Neutrophil (primary cell): ENCODE results near the gene ZNF574.

Experiments
- H3K27ac ChIP-seq: fragments of 200-600 bp; sonication (generic); 2 replicates; pipeline ENCODE4 v1.5.1; 2016; ENCODE audit warnings: mild to moderate bottlenecking, moderate library complexity
- H3K27me3 ChIP-seq: fragments of 200-600 bp; sonication (generic); 2 replicates; pipeline ENCODE4 v1.6.0; 2016; ENCODE audit warnings: mild to moderate bottlenecking
- H3K36me3 ChIP-seq: fragments of 200-600 bp; sonication (generic); 2 replicates; pipeline ENCODE4 v1.5.1; 2017
- H3K4me1 ChIP-seq, 2 experiments: fragments of 200-600 bp in 1 of 2; sonication (generic) in 1 of 2; 1 replicate in 1 of 2; 2 replicates in 1 of 2; pipeline versions ENCODE4 v1.5.1 to v1.6.1; 2013 to 2016; ENCODE audit warnings: low read depth in 1 of 2, low read length in 1 of 2, mild to moderate bottlenecking in 1 of 2, moderate library complexity in 1 of 2; ENCODE audit not compliant: control insufficient read depth in 1 of 2, insufficient read depth in 1 of 2
- H3K4me3 ChIP-seq, 2 experiments: fragments of 200-600 bp in 1 of 2; sonication (generic) in 1 of 2; 1 replicate in 1 of 2; 2 replicates in 1 of 2; pipeline ENCODE4 v1.5.1; 2013 to 2016; ENCODE audit warnings: low read depth in 1 of 2, low read length in 1 of 2, mild to moderate bottlenecking in 1 of 2, moderate library complexity in 1 of 2
- H3K9me3 ChIP-seq: fragments of 200-600 bp; sonication (generic); 2 replicates; pipeline ENCODE4 v1.5.1; 2016
- CTCF ChIP-seq: fragments of 200-600 bp; sonication (generic); IDR thresholded peaks from 2 replicates; pipeline ENCODE4 v1.5.1; 2016; ENCODE audit warnings: antibody characterized with exemption

ZNF574 gene

GRCh38 chr19:42115705-42116104 lies 39.7 kb downstream of the ZNF574 start:
- Histone ChIP-seq H3K4me3 (no peak overlapping the region), H3K27me3 (no peaks in the 10 kb centered on the region), H3K4me1 (peaks cover 0 to under 1% of the 10 kb centered on the region in 2 experiments), H3K9me3 (no peaks in the 10 kb centered on the region), H3K36me3 (no peaks in the 10 kb centered on the region), H3K27ac (no peak overlapping the region)
- no peak for TF ChIP-seq CTCF

- Histone ChIP-seq H3K27ac (no peak overlapping the region), H3K9me3 (no peaks in the 10 kb centered on the region), H3K4me3 (no peak overlapping the region), H3K27me3 (peaks cover under 1% of the 10 kb centered on the region), H3K36me3 (no peaks in the 10 kb centered on the region), H3K4me1 (peaks cover 1 to 8% of the 10 kb centered on the region in 2 experiments)
- TF ChIP-seq CTCF = no peak
Measured at GRCh38 chr19:42116308-42117075, 40.5 kb downstream of the ZNF574 start.

- TF ChIP-seq CTCF = no peak
- Histone ChIP-seq H3K4me1 (peaks cover 6 to 11% of the 10 kb centered on the region in 2 experiments), H3K27me3 (peaks cover 6% of the 10 kb centered on the region), H3K36me3 (no peaks in the 10 kb centered on the region), H3K4me3 (no peak overlapping the region), H3K9me3 (no peaks in the 10 kb centered on the region), H3K27ac (no peak overlapping the region)
Measured at GRCh38 chr19:42117076-42117475, 41.1 kb downstream of the ZNF574 start.

GRCh38 chr19:42120276-42120980 lies 44.5 kb downstream of the ZNF574 start:
- H3K36me3 ChIP-seq = no peaks in the 10 kb centered on the region
- no peaks in the 10 kb centered on the region for H3K9me3 ChIP-seq
- TF ChIP-seq CTCF = no peak
- H3K27ac ChIP-seq = no peak overlapping the region
- peaks cover 9% of the 10 kb centered on the region for H3K27me3 ChIP-seq
- H3K4me1 ChIP-seq = peaks cover 6 to 11% of the 10 kb centered on the region in 2 experiments
- H3K4me3 ChIP-seq = no peak overlapping the region

GRCh38 chr19:42121036-42121621 lies 45.2 kb downstream of the ZNF574 start:
- H3K4me1 ChIP-seq = peaks cover 6 to 11% of the 10 kb centered on the region in 2 experiments
- H3K9me3 ChIP-seq = no peaks in the 10 kb centered on the region
- peaks cover 9% of the 10 kb centered on the region for H3K27me3 ChIP-seq
- H3K36me3 ChIP-seq = no peaks in the 10 kb centered on the region
- H3K4me3 ChIP-seq = peak overlapping the region in 1 of 2 experiments; percentile 33
- H3K27ac ChIP-seq = peak overlapping the region; percentile 43
- TF ChIP-seq CTCF = no peak
